Peyer's patch (tissue), 4 donors: ENCODE results near the gene HS3ST5. TPM values are rescaled to one million over a fixed set of nuclear protein-coding genes. Genes with fewer than 3 reads are reported as not detected.

ENCODE experiments used
- DNase-seq, 3 donors: peaks; one replicate each; pipeline ENCODE4 v3.0.0-alpha.2; 2017 to 2019
- H3K27ac ChIP-seq, 4 donors: fragments of 200-600 bp; sonication (generic); one replicate each; pipeline ENCODE4 v1.5.1; 2016 to 2019
- H3K27me3 ChIP-seq, 2 donors: fragments of 200-600 bp; sonication (generic); one replicate each; pipeline ENCODE4 v1.5.1; 2019
- H3K36me3 ChIP-seq, 3 donors: fragments of 200-600 bp; sonication (generic); one replicate each; pipeline ENCODE4 v1.5.1; 2016 to 2019
- H3K4me1 ChIP-seq, 4 donors: fragments of 200-600 bp; sonication (generic); one replicate each; pipeline ENCODE4 v1.5.1; 2016 to 2019
- H3K4me3 ChIP-seq, 4 donors: fragments of 200-600 bp; sonication (generic); 1 replicate in 3 of 4; 2 replicates in 1 of 4; pipeline ENCODE4 v1.5.1; 2016 to 2019; ENCODE audit warnings: mild to moderate bottlenecking in 1 of 4
- H3K9me3 ChIP-seq, 4 donors: fragments of 200-600 bp; sonication (generic); one replicate each; pipeline ENCODE4 v1.5.1; 2016 to 2019; ENCODE audit warnings: mild to moderate bottlenecking in 1 of 4
- CTCF ChIP-seq, 6 experiments: fragments of 450-650 bp in 4 of 6; fragments of 200-600 bp in 2 of 6; sonication (generic) in 1 of 6; IDR thresholded peaks; one replicate each; pipeline ENCODE4 v1.5.1; 2017 to 2019; ENCODE audit warnings: antibody characterized with exemption in 6 of 6, mild to moderate bottlenecking in 3 of 6, moderate library complexity in 1 of 6
- POLR2A ChIP-seq, 2 donors: fragments of 450-650 bp; IDR thresholded peaks; one replicate each; pipeline ENCODE4 v1.5.1; 2017; ENCODE audit warnings: antibody characterized with exemption in 2 of 2, mild to moderate bottlenecking in 2 of 2, moderate library complexity in 2 of 2
- total RNA-seq, 4 donors: library from RNA; depleted of rRNA; stranded (reverse); fragments of >200 nt; gene quantifications; one replicate each; pipeline ENCODE4 v1.1.0, GENCODE V29; 2016

Gene HS3ST5
- total RNA-seq, 4 donors from 2014 or later = not detected

GRCh38 chr6:114291428-114291827 is 51.4 kb downstream of the HS3ST5 start:
- DNase-seq = no peak
- Histone ChIP-seq H3K27me3 (no peaks in the 10 kb centered on the region), H3K36me3 (no peaks in the 10 kb centered on the region), H3K27ac (no peak overlapping the region), H3K4me3 (no peak overlapping the region), H3K4me1 (no peaks in the 10 kb centered on the region), H3K9me3 (no peaks in the 10 kb centered on the region)
- TF ChIP-seq CTCF (IDR thresholded peaks at IDR 0.05) (no peak), POLR2A (IDR thresholded peaks at IDR 0.05) (no peak)

GRCh38 chr6:114290864-114291263 is 52.0 kb downstream of the HS3ST5 start:
- H3K4me1 ChIP-seq = no peaks in the 10 kb centered on the region
- no peak overlapping the region for H3K27ac ChIP-seq
- TF ChIP-seq CTCF (IDR thresholded peaks at IDR 0.05) (no peak), POLR2A (IDR thresholded peaks at IDR 0.05) (no peak)
- DNase-seq = no peak
- no peaks in the 10 kb centered on the region for H3K9me3 ChIP-seq
- H3K4me3 ChIP-seq = no peak overlapping the region
- no peaks in the 10 kb centered on the region for H3K27me3 ChIP-seq
- H3K36me3 ChIP-seq = no peaks in the 10 kb centered on the region

- H3K4me1 ChIP-seq = no peaks in the 10 kb centered on the region
- H3K27ac ChIP-seq = no peak overlapping the region
- no peaks in the 10 kb centered on the region for H3K36me3 ChIP-seq
- DNase-seq = no peak
- H3K27me3 ChIP-seq = no peaks in the 10 kb centered on the region
- no peaks in the 10 kb centered on the region for H3K9me3 ChIP-seq
- no peak for TF ChIP-seq CTCF (IDR thresholded peaks at IDR 0.05)
- no peak for TF ChIP-seq POLR2A (IDR thresholded peaks at IDR 0.05)
- no peak overlapping the region for H3K4me3 ChIP-seq
Measured at GRCh38 chr6:114288701-114289495, 53.9 kb downstream of the HS3ST5 start.

GRCh38 chr6:114287461-114287860 is 55.4 kb downstream of the HS3ST5 start:
- no peaks in the 10 kb centered on the region for H3K4me1 ChIP-seq
- no peak overlapping the region for H3K4me3 ChIP-seq
- H3K27me3 ChIP-seq = no peaks in the 10 kb centered on the region
- H3K9me3 ChIP-seq = no peaks in the 10 kb centered on the region
- DNase-seq = no peak
- TF ChIP-seq POLR2A (IDR thresholded peaks at IDR 0.05) (no peak), CTCF (IDR thresholded peaks at IDR 0.05) (no peak)
- no peaks in the 10 kb centered on the region for H3K36me3 ChIP-seq
- no peak overlapping the region for H3K27ac ChIP-seq

- DNase-seq = no peak
- no peaks in the 10 kb centered on the region for H3K27me3 ChIP-seq
- no peak overlapping the region for H3K27ac ChIP-seq
- H3K4me1 ChIP-seq = no peaks in the 10 kb centered on the region
- no peak overlapping the region for H3K4me3 ChIP-seq
- TF ChIP-seq CTCF (IDR thresholded peaks at IDR 0.05) (no peak), POLR2A (IDR thresholded peaks at IDR 0.05) (no peak)
- H3K36me3 ChIP-seq = no peaks in the 10 kb centered on the region
- no peaks in the 10 kb centered on the region for H3K9me3 ChIP-seq
Measured at GRCh38 chr6:114286211-114286610, 56.6 kb downstream of the HS3ST5 start.
